Uterus (tissue), 2 donors: Measurements from ENCODE around the gene CTDSPL.

Experiments used
- CTCF ChIP-seq, 4 experiments: fragments of 200-600 bp in 2 of 4; fragments of 450-650 bp in 2 of 4; sonication (generic) in 2 of 4; IDR thresholded peaks; one replicate each; pipeline ENCODE4 v1.5.1; 2016 to 2019; ENCODE audit warnings: antibody characterized with exemption in 4 of 4, mild to moderate bottlenecking in 2 of 4, moderate library complexity in 1 of 4
- POLR2A ChIP-seq, 2 donors: fragments of 450-650 bp; IDR thresholded peaks; one replicate each; pipeline ENCODE4 v1.6.1; 2016; ENCODE audit warnings: antibody characterized with exemption in 2 of 2, mild to moderate bottlenecking in 1 of 2, moderate library complexity in 1 of 2

- TF ChIP-seq POLR2A (IDR thresholded peaks at IDR 0.05) (no peak), CTCF (IDR thresholded peaks at IDR 0.05) (no peak)
These were observed 138.2 kb downstream of the CTDSPL start for GRCh38 chr3:37999836-38000235.
